GM19023 (cell line): ENCODE data around the gene TOMM7.
A peak's percentile ranks its signal among the peaks of the same experiment; 100 is the strongest.
"Not testable (repeated sequence)": the region's sequence is repeated elsewhere in the genome, so short reads cannot be mapped to it uniquely, and the experiment has no call there.

ENCODE experiments used
- ATAC-seq: cut with Tn5 transposase; IDR thresholded peaks from one replicate; pipeline ENCODE4 v1.9.1; 2021; ENCODE audit warnings: mild to moderate bottlenecking, moderate library complexity; ENCODE audit not compliant: unreplicated experiment

Gene TOMM7

DNA sequence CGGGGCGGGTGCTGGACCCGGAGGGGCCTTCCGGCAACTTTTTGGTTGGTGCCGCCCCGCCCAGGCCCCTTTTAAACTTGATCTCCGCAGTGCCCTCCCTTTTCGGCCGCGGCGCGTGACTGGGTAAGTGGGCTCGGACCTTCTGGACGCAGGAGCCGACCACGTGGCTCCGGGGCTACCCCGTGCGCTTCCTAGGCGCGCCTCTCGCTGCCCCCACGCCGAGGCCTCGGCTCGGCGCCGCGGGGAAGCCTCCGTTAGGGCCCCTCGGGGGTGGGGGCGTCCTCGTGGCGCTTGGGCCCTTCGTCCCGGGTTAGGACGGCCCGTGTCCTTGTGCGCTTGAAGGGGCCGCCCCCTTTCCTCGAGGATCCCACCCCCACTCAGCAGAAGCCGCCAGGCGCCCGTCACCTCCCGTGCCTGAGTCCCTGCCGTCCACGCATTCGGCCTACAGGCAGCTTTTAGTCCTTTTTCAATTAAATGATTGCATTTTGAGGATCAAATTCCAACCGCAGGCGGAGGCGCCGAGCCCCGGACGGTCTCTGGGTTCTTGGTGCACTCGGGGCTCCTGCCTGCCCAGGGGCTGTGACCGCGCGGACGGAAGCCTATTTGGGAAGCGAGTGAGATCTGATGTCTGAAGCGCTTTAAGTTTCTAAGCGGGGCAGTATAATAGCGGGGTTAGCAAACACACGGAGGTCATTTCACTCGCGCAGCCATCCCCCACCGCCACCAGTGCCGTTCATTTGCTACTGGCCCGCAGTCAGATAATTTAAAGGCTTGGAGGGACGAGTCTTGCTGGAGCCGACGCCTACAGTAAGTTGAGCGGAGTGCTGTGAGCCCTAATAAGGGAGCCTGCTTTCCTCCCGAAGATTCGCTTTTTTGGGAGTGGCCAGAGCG is 31.8 kb upstream of the TOMM7 start:
- peak; percentile 88 for ATAC-seq

DNA sequence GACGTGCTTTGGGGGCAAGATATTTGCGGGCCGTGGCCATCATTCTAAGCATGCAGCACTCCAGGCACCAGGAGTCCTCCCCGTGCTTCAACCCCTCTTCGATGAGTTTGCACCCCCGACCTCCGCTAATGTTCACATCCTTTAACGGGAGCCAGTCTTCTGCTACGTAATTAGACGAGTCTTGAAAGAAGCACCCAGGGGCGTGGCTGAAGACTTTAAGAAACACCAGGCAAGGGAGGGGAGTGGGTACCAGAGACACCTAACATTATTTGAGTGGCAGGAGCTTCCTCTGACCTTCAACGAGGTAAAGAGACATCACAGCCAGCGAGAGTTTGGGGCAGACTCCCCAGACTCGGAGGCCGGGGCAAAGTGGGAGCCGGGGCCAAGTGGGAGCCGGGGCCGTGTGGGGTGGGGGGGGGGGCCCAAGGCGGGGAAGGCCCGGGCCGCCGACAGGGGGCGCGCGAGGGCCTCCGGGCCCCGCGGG is 31.1 kb upstream of the TOMM7 start:
- peak; percentile 21 for ATAC-seq

DNA sequence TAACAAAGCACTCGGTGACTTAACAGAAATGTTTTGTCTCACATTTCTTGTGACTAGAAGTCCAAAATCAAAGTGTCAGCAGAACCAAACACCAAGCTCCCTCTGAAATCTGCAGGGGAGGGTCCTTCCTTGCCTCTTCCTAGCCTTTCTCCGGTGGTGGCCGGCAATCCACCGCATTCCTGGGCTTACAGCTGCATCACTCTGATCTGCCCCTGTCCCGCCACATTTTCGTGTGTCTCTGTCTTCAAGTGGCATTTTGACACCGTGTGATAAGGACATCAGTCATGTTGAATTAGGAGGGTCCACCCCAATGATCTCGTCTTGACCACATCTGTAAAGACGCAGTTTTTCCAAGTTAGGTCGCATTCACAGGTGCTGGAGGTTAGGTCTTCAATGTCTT is 30.5 kb upstream of the TOMM7 start:
- ATAC-seq: no peak

DNA sequence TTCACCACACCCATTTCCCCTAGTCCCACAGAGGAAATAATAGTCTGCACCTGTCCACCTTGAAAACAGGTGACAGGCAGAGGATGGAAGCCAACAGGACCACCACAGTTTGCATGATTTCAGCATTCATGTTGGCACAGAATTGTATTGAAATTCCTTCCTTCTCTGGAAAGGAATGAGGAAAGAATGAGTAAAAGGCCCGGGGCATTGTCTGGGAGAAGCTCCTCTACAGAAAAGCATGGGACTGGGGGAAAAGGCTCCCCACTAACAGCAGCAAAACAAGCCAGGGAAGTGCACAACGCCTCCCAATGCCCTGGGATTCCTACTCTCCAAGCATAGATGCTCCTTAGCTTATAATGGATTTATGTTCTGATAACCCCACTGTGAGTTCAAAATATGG is 28.5 kb upstream of the TOMM7 start:
- no peak for ATAC-seq

DNA sequence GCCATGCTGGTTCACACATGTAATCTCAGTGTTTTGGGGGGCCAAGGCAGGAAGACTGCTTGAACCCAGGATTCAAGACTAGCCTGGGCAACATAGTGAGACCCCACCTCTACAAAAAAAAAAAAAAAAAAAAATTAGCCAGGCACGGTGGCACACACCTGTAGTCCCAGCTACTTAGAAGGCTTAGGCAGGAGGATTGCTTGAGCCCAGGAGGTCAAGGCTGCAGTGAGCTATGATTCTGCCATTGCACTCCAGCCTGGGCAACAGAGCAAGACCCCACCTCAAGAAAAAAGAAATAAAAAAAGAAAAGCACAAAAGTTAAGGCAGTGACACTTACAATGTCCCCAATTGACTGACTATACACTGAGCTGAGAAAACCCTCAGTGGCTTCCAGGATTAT is 27.7 kb upstream of the TOMM7 start:
- not testable (repeated sequence) for ATAC-seq

DNA sequence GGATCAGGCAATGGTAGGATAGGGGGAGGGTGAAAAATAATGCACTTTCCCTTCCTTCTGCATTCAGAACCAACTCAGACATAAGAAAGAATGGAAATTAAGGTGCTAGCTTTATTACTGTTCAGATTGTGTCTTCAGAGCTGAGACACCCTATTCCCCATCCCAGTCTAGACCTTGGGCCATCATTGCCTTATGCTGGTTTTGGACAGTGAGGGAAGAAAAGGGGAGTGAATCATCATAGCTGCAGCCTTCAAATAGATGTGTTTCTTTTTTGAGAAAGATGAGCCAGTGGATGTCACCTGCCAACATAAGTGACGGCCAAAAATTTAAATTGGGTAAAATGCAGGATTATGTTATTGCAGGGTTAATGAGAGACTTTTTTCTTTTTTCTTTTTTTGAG is 27.0 kb upstream of the TOMM7 start:
- ATAC-seq: no peak

DNA sequence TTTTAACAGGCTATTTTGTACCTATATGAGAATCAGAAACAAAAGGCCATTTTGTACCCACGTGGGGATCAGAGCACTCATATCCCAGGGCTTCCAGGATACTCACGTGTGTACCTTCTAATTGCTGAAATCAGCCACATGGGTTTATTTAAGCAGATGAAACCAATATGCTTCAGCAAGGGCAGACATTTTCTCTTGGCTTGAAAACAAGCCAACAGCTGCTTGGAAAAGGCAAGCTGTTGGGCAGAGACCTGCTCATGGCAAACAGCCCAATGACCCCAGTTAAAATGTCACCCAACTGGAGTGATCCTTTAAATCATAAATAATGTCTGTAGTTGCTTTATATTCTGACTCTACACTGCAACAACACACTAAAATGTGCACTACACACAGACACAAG is 26.5 kb upstream of the TOMM7 start:
- ATAC-seq: no peak

DNA sequence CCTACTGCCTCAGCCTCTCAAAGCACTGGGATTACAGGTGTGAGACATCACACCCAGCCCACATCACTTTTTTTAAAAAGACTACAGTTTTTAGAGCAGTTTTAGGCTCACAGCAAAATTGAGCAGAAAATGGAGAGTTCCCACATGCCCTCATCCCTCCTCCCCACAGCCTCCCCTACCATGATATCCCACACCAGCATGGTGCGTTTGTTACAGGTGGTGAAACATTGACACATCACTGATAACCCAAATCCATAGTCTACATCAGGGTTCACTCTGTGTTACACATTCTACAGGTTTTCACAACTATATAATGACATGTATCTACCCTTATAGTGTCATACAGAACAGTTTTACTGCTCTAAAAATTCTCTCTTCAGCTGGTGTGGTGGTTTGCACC is 24.3 kb upstream of the TOMM7 start:
- ATAC-seq: no peak

DNA sequence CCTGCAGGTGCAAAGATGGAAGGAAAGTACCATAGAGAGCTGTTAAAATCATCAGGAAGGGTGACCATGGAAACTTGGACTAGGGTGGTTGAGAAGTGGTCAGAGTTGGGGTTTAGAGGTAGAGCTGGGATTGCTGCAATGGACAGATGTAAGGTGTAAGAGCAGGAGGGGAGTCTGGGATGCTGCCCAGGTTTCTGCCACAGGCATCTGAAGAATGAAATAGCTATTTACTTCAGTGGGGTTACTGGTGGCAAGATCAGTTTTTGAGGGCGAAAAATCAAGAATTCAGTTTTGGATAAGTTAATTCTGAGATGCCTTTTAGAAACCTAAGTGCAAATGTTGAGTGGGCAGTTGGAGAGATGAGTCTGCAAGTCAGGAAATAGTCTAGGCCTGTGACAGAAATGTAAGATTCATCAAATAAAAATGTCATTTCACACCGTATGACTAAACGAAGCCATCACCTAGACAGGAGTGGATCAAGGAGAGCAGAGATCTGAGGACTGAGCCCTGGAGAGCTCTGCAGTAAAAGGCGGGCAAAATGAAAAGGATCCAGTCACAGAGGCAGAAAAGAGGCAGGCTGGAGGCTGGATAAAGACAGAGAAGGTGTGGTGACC is 22.7 kb upstream of the TOMM7 start:
- ATAC-seq: no peak

DNA sequence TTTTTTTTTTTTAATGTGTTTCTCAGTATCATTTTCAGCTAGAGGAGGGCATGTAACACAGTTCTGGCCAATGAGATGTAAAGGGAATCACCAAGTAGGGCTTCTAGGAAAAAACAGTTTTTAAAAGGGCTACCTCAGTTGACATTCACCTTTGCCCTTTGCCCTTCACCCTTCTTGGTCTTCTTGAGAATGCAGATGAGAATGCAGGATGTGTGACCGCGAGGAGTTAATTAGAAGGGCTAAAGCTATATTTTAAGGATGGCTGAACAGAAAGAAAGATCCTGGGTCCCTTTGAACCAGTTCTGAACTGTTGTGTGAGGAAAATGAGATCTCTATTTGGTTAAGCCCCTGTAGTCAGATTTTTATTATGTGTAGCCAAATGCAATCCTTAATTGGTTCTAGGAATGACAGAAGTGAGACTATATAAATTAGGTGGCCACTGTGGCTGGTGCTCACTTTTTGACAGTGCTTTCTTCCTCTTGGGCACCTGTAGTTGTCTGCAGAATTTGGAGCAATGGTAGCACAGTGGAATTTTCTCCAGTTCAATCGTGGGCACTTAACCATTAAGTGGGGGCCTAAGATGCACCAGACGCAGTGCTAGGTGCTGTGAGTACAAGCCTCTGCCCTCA is 21.1 kb upstream of the TOMM7 start:
- ATAC-seq: no peak

DNA sequence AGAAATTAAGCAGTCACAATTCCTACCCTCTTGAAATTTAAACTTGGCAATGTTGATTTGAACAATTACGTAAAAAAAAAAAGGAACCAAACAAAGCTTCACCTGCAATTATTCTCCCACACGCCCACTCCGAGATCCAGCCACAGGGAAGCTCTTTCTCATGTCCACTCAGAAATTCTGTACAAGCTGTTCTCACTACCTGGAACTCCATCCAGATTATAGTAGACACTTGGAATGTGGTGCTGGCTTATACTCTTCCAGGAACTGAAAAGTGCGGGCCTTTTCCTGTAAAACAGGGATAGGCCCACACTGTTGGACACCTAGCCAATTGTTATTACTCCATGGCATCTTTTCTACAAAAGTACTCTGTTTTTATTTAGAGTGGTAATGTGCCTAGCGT is 20.3 kb upstream of the TOMM7 start:
- ATAC-seq: no peak

DNA sequence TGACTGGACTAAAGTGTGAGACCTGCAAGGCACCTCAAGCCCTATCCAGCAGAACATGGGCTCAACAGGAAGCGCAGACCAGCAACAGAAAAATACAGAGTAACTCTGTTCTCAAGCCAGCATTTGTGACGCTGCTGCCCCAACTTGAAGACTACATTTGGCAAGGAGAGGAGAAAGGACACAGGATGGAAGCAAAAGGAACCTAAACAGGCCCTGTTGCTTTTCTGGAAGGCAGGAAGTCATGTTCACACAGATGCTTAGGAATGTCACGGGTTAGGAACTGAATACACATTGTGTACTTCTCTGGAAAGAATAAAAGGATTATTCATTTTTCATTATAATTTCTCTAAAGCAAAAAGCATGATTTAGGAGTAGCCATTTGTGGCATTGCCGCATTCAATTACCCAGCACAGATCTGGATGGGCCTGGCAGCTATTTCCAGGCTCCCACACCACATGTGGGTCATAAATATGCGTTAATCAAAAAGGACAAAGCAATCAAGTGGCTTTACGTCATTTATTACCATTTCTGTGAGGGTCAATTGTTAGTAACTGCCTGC is 19.8 kb upstream of the TOMM7 start:
- no peak for ATAC-seq

DNA sequence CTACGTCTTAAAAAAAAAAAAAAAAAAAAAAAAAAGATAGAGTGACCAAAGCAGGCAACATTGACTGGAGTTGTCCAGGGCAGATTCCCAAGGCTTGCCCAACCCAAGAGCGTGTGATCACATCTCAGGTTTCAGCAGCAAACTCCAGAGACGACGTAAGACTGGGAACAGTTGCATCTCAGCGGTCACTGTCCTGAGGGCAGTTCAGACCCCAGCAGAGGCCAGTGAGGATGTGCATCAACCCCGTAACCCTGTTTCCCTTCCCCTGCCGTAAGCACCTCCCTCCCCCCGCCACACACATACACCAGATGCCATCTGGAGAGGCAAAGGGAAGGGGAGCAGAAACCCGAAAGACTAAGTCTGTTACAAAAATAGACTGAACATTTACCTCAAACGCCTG is 19.3 kb upstream of the TOMM7 start:
- no peak for ATAC-seq

DNA sequence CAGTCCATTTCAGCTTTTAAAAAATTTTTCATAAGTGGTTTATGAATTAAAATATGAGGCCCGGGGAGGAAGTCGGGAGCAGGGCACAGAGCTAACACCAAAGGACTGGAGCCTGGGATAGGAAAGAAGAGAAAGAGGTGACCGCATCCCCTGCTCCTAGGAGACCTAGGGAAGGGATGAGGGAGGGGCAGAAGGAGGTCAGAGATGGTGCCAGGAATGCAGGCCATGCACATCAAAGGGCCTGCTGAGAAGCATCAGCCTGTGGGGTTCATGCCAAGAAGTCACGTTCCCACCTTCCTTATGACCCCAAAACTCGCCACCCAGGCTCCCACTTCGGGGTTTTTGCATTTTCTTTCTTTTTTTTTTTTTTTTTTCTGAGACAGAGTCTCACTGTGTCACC is 14.7 kb upstream of the TOMM7 start:
- no peak for ATAC-seq

DNA sequence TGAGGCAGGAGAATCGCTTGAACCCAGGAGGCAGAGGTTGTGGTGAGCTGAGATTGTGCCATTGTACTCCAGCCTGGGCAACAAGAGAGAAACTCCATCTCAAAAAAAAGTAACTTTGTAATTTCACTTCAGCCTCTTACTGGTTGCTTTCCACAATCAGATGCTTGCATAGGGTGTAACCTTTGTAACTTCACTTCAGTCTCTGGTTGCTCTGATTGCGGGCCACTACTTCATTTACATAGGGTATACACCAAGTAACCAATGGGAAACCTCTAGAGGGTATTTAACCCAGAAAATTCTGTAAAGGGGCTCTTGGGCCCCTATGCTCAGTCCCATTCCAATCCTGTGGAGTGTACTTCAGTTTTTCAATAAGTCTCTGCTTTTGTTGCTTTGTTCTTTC is 13.9 kb upstream of the TOMM7 start:
- not testable (repeated sequence) for ATAC-seq

DNA sequence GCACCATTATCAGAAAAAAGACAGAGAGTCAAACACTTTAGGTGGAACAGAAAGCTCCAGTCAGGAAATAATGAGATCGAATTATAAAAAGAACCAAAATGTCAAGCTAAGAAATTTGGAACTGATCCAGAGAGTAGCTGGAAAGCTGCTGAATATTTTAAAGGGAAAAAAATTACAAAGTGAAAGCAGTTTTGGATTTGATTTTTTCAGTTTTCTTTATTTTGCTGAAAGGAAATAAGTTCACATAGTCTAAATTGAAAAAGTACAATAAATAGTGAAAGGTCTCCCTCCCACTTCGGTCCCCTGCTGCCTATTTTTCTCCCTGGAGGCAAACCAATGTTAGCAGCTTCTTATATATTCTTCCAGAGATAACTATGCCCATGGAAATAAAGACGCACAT is 11.3 kb upstream of the TOMM7 start:
- no peak for ATAC-seq

DNA sequence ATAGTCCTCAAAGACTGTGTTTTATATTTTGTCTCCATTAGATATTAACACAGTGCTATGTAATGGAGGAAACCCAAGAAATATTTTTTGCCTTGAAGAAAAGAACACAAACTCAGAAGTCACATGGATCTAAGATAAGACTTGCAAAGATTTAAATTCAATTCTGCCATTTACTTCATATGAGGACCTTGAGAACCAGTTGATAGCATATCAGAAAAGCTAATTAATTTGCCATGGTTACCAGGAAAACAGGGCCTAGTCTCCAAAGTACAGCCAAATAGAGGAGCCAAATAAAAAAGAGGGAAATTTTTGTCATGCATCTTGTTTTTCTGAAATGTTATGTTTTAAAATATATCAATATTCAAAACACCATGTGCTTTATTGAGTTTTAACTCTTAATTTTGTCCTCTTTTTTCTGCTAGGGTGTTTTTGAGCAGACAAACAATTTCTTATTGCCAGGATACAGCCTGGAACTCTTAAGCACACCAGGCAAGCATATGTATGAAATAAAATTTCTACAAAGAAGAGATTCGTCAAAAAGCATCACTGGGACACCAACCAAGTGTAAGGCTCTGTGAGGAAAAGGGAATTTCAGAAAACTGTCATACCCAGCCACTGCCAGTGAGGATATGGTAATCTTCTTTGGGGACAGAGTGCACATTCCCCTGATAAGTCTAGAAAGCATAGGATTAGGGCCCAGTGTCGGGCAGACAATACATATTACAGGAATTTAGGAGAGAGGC is 10.6 kb upstream of the TOMM7 start:
- no peak for ATAC-seq

DNA sequence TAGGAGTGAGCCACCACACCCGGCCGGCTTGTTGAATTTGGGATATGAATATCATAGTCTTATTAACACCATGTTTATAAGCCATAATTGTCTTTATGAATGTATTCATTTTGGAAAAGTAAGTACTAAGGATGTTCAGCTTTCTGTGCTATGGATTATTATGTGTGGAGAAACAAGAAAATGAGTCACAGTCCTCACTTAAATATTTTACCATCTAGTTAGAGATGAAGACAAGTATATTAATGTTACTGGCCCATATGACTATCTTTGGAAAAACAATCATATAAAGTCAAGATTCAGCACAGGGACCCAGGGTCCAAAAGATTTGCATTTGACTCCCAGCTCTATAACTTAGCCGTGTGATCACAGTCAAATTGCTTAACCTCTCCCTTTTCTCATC is 9.8 kb upstream of the TOMM7 start:
- ATAC-seq: no peak

DNA sequence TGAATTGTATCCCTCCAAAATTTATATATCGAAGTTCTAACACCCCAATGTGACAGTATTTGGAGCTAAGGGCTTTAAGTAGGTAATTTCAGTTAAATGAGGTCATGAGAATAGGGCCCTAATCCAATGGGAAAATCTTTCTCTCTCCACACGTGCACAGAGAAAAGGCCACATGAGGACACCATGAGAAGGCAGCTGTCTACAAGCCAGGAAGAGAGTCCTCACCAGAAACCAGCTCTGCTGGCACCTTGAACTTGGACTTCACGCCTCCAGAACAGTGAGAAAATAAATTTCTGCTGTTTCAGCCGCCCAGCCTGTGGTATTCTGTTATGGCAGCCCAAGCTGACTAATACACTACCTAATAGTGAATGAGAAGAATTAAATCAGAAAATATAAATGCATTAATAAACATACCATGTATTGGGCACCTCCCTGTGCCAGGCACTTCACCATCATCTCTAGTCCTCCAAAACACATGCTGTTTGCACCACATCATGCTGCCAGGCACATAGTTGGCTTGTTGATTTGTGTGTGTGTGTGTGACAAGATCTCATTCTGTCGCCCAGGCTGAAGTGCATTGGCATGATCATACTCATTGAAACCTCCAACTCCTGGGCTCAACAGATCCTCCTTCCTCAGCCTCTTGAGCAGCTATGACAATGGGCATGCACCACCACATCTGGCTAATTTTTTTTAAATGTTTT is 9.1 kb upstream of the TOMM7 start:
- ATAC-seq: no peak

DNA sequence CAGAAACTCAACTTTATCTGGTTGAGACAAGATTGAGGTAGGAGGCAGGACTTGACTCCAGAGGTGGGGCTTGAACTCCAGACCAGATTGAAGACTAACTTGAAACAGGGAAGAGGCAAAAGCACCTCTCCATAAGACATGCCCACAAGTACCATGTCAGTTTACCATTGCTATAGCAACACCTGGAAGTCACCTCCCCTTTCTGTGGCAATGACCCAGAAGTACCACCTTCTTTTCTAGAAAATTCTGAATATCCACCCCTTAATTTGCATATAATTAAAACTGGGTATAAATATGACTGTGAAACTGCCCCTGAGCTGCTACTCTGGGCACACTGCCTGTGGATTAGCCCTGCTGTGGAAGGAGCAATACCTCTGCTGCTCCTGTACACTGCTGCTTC is 4.9 kb upstream of the TOMM7 start:
- ATAC-seq: no peak
